Activated CD4-positive, alpha-beta T cell treated with anti-CD3 and anti-CD28 coated beads, Interleukin-2, amount 10 ng/mL, durations not matched to agents 7 days and 5 days (primary cell): ENCODE measurements around the gene AMIGO2. TPM values are rescaled to one million over a fixed set of nuclear protein-coding genes. Genes with fewer than 3 reads are reported as not detected.

ENCODE experiments used
- CTCF ChIA-PET: fragments of 350-600 bp; sonication (Branson Sonifier 250); formaldehyde crosslinking; loops from one replicate; lab custom pipeline; 2021; ENCODE audit warnings: antibody characterized with exemption; lab: Charles Lee
- POLR2A ChIA-PET: fragments of 350-600 bp; sonication (Branson Sonifier 250); formaldehyde crosslinking; loops from one replicate; lab custom pipeline; 2021; ENCODE audit warnings: antibody characterized with exemption; lab: Charles Lee
- DNase-seq: peaks from one replicate; pipeline ENCODE4 v3.0.0-alpha.2; 2020
- H3K27ac Mint-ChIP-seq: one replicate; pipeline ENCODE4 v1.8.0; 2021; ENCODE audit warnings: mild to moderate bottlenecking, moderate library complexity, mixed read lengths
- H3K27me3 Mint-ChIP-seq: one replicate; pipeline ENCODE4 v1.8.0; 2021; ENCODE audit warnings: mixed read lengths
- H3K36me3 Mint-ChIP-seq: one replicate; pipeline ENCODE4 v1.8.0; 2021; ENCODE audit warnings: low read depth, mixed read lengths
- H3K4me1 Mint-ChIP-seq: one replicate; pipeline ENCODE4 v1.8.0; 2021; ENCODE audit warnings: mixed read lengths
- H3K4me3 Mint-ChIP-seq: one replicate; pipeline ENCODE4 v1.8.0; 2021; ENCODE audit warnings: mild to moderate bottlenecking, moderate library complexity, mixed read lengths
- H3K9me3 Mint-ChIP-seq: one replicate; pipeline ENCODE4 v1.8.0; 2021; ENCODE audit warnings: mixed read lengths
- total RNA-seq, 2 experiments: library from RNA; stranded (reverse); gene quantifications; one replicate each; pipeline ENCODE4 v1.2.3, GENCODE V29; 2021

AMIGO2 gene
- total RNA-seq, 2 experiments from 2014 or later: 10.3 to 10.8 TPM

DNA sequence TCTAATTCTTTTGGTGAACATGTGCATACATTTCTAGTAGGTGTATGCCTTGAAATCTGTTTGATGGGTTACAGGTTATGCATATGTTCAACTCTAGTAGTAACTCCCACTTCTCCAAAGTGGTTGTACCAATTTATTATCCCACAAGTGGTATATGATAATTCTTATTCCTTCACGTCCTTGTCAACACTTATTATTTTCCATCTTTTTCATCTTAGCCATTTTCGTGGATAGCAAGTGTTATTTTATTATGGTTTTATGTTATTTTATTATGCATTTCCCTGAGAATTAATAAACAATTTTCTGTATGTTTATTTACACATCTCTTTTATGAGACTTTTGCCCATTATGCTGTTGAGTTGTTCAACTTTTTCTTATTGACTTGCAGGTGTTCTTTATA is 11.2 kb upstream of the AMIGO2 start:
- H3K4me1 Mint-ChIP-seq: peaks cover 23% of the 10 kb centered on the region

DNA sequence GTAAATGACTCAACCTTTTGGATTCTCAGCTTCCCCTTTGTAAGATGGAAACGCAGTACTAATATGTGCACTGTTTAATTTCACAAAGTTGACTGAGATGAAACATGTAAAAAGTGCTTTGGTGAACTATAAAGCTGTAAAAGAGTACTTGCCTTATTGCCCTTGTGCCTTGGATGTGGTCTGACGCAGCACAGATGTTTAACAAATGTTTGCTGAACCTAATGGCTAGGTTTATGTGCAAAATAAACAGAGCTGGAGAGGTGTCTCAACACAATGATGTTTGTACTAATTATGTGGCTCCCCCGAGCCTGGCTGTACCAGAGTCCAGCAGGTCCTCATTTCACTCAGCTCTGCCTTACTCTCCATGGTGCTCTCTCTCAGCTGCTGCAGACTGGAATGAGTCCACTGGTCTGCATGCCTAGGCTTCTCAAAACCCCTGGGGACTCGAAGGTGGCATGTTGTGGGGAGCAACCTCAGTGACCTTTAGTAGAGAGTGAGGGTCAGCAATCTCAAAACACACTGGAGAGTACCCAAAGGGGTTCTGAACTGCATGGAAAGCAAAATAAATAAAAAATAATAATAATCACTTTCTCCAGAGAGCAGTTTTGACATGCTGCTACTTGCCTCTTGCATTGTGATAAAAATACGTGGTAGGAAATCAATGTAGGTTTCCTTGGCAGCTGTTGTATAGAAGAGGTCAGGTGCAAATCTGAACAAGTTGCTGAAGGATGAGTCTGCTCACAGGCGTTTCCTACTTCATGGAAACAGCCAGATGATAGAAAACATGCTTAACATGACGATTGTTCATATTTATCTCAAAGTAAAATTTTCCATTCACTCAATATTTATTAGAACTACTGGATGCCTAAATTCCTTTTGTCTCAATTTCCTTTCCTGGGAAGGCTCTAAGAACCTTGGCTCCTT is 8.5 kb upstream of the AMIGO2 start:
- ChIA-PET POLR2A (no interaction called here), CTCF (interaction anchor here (1.1 kb wide), 1 partner anchor 176 kb away, joined by 3 read pairs; no protein-coding TSS in a partner anchor)
- peaks cover 14% of the 10 kb centered on the region for H3K36me3 Mint-ChIP-seq

More for the DNA sequence above, 11.2 kb upstream of the AMIGO2 start:
- no peak overlapping the region for H3K27ac Mint-ChIP-seq
- CTCF ChIA-PET: no interaction called here
- H3K9me3 Mint-ChIP-seq: peaks cover 11% of the 10 kb centered on the region
- H3K27me3 Mint-ChIP-seq: no peaks in the 10 kb centered on the region
- DNase-seq: no peak
- H3K4me3 Mint-ChIP-seq: no peak overlapping the region
- POLR2A ChIA-PET: no interaction called here
- peaks cover 21% of the 10 kb centered on the region for H3K36me3 Mint-ChIP-seq

DNA sequence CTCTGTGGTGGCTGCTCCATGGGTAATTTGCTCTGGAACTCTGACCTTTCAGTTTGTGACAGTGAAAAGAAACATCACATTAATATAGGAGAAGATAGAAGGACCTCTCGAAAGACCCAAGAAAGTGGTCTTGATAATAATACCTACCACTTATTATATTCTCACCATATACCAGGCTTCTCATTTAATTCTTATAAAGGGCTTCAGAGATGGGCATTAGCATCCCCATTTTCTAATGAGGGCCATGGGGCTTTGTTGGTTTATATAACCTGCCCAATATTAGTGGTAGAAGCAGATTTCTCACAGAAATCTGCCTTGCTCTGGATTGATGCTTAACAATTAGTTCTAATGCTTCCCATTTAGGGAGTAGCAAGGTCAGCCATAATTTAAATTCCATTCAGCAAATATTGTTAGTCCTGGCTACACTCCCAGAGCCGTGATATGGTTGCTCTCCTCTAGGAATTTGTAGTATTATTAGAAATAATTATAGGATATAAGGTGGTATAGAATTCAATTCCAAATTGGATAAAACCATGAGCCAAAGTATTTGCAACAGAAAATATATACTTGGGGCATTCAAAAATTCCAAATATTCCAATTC is 7.4 kb upstream of the AMIGO2 start:
- ChIA-PET POLR2A (no interaction called here), CTCF (interaction anchor here (1.1 kb wide), 2 partner anchors 9 to 177 kb away, joined by 3 read pairs; no protein-coding TSS in a partner anchor)
- Mint-ChIP-seq H3K4me1 (peaks cover 45% of the 10 kb centered on the region), H3K9me3 (peaks cover 11% of the 10 kb centered on the region), H3K27ac (no peak overlapping the region), H3K4me3 (no peak overlapping the region), H3K27me3 (no peaks in the 10 kb centered on the region), H3K36me3 (peaks cover 12% of the 10 kb centered on the region)
- no peak for DNase-seq

More for the DNA sequence above, 8.5 kb upstream of the AMIGO2 start:
- Mint-ChIP-seq H3K27ac (no peak overlapping the region), H3K9me3 (peaks cover 11% of the 10 kb centered on the region), H3K4me1 (peaks cover 34% of the 10 kb centered on the region), H3K4me3 (no peak overlapping the region), H3K27me3 (no peaks in the 10 kb centered on the region)
- DNase-seq: no peak

DNA sequence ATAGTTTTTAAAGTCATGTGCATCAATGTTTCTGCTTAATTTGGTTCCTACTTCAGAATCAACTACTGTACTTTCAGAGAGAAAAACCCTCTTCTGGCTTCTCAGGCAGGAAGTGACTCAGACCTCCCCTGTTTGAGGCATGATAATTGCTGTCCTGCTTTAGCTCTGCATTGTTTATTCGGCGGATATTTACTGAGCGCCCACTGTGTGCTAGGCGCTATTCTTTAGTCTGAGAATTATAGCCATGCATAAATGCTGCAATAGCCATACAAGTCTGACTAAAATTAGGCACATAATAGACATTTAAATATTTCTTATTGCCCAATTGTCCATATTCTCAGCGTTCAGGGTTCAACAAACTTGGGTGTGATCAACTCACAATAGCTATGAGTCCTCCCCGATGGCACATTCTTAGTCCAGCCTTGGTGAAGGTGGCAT is 6.1 kb upstream of the AMIGO2 start:
- no peaks in the 10 kb centered on the region for H3K27me3 Mint-ChIP-seq
- H3K9me3 Mint-ChIP-seq: peaks cover 6% of the 10 kb centered on the region
- H3K4me1 Mint-ChIP-seq: peaks cover 59% of the 10 kb centered on the region
- CTCF ChIA-PET: interaction anchor here (0.7 to 1.1 kb wide), 2 partner anchors 11 to 312 kb away, joined by 3 read pairs; no protein-coding TSS in a partner anchor
- H3K4me3 Mint-ChIP-seq: peak overlapping the region; percentile 10
- peak; percentile 63 for DNase-seq
- H3K36me3 Mint-ChIP-seq: peaks cover 8% of the 10 kb centered on the region
- H3K27ac Mint-ChIP-seq: peak overlapping the region; percentile 55
- POLR2A ChIA-PET: no interaction called here

DNA sequence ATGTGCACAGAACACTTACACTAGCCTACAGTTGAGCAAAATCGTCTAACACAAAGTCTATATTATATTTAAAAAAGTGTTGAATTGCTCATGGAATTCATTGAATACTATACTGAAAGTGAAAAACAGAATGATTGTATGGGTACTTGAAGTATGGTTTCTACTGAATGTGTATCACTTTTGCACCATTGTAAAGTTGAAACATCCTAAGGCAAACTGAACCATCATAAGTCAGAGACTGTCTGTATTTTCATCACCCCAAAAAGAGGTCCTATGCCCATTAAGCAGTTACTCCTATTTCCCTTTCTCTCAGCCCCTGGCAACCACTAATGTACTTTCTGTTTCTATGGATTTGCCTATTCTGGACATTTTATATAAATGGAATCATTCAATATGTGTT is 4.4 kb upstream of the AMIGO2 start:
- peaks cover 6% of the 10 kb centered on the region for H3K36me3 Mint-ChIP-seq
- no peaks in the 10 kb centered on the region for H3K9me3 Mint-ChIP-seq
- H3K4me1 Mint-ChIP-seq: peaks cover 63% of the 10 kb centered on the region
- ChIA-PET POLR2A (interaction anchor here (0.6 kb wide), 1 partner anchor 263 kb away, joined by 3 read pairs; no protein-coding TSS in a partner anchor), CTCF (interaction anchor here (1.0 to 2.3 kb wide), 3 partner anchors 12 to 224 kb away, joined by 3 to 8 read pairs (median 4); no protein-coding TSS in a partner anchor)
- peak overlapping the region; percentile 17 for H3K27ac Mint-ChIP-seq
- no peak overlapping the region for H3K4me3 Mint-ChIP-seq
- no peaks in the 10 kb centered on the region for H3K27me3 Mint-ChIP-seq
- no peak for DNase-seq

DNA sequence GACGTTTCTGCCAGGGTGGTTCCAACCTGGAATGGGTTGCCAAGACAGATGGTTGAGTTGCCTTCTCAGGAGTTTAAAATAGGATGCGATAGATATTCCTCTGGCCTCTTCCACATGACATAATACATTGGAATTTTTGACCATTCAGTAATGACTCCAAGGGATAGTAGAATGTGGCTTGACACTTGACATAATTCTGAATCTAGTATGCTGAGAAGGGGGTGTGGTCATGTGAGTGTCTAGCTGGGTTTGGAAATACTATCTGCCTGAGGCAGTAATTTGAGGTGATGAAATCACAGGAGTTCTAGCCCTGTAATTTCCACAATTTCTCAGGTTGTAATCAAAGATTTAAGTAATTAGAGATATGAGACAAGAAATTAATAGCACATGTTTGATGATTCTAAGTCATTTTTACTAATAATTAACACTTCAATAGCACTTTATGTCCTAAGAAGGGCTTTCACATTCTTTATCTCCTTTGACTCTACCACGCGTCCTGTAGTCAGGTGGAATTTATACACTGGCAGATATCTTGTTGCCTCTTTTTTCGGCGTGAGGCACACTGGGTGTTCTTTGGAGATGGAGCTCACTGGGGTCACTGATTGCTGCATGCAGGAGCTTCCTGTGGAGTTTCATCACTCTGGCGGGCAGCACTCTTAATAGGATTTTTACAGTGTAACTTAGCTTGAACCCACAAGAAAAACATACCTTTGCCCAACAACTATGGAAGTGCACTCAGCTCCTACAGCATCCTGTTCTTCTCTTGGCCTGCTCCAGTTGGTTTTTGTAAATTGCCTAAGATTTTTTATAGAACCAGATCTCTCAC is 3.2 kb upstream of the AMIGO2 start:
- H3K4me1 Mint-ChIP-seq: peaks cover 74% of the 10 kb centered on the region
- CTCF ChIA-PET: interaction anchor here (0.9 to 2.3 kb wide), 4 partner anchors 11 to 314 kb away, joined by 3 to 8 read pairs (median 4); no protein-coding TSS in a partner anchor
- H3K27me3 Mint-ChIP-seq: no peaks in the 10 kb centered on the region
- peak overlapping the region; percentile 42 for H3K27ac Mint-ChIP-seq
- no peak overlapping the region for H3K4me3 Mint-ChIP-seq
- no peak for DNase-seq
- no peaks in the 10 kb centered on the region for H3K9me3 Mint-ChIP-seq
- POLR2A ChIA-PET: interaction anchor here (0.9 kb wide), 1 partner anchor 124 kb away, joined by 4 read pairs; no protein-coding TSS in a partner anchor
- peaks cover 7% of the 10 kb centered on the region for H3K36me3 Mint-ChIP-seq

DNA sequence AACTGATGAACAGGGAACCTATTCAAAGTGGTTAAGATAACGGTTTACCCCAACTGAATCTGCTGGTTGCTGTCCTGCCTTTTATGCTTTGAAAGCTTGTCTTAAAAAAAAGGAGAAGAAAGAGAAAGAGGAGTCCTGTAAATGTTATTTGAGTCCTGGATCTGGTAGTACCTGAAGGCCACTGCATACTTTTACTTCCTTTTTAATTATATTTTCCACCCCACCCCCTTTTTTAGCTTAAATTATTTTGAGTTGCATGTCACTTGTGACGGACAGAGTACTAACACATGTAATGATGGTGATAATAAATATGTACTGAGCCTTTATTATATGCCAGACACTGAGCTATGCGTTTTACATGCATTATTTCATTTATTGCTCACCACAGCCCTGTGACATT is 2.5 kb upstream of the AMIGO2 start:
- Mint-ChIP-seq H3K36me3 (peaks cover 14% of the 10 kb centered on the region), H3K27ac (peak overlapping the region; percentile 57), H3K4me3 (no peak overlapping the region), H3K27me3 (no peaks in the 10 kb centered on the region), H3K9me3 (no peaks in the 10 kb centered on the region), H3K4me1 (peaks cover 80% of the 10 kb centered on the region)
- DNase-seq: no peak
- ChIA-PET POLR2A (no interaction called here), CTCF (interaction anchor here (0.9 to 2.3 kb wide), 4 partner anchors 10 to 326 kb away, joined by 3 to 8 read pairs (median 4); no protein-coding TSS in a partner anchor)

DNA sequence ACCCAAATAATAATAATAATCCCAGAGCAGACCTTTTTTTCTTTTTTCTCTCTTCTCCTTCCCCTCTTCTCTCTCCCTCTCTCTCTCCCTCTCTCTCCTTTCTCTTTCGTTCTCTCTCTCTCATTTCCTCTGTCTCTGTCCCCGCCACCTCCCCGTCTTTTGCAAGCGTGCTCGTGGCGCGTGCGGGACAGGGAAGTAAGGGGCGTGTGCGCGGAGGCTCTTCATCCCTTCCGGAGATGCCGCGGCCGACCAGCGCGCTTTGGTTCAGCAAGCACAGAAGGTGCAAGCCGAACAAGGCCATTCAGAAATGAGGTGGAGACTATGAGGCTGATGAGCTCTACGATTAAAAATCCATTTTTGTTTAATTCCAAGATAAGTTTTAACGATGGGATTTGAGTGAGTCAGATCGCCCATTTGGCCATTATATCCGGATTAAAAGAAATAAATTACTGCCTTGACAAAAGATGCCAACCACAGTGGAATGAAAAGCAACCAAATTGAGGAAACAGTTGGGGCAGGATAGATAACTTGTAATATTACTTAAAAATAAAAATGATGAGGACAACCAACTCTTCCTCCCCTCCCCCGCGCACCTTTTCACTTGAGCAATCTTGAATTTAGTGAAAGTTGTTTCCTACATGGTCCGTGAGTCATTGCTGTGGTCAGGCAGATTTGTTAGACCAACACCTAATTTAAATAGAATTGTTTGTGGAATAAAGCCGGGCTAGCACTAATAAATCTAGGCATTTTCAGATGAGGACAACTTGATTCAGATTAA is 1.2 kb upstream of the AMIGO2 start:
- Mint-ChIP-seq H3K9me3 (no peaks in the 10 kb centered on the region), H3K27ac (peak overlapping the region; percentile 95), H3K4me3 (peak overlapping the region; percentile 88), H3K27me3 (no peaks in the 10 kb centered on the region), H3K36me3 (peaks cover 17% of the 10 kb centered on the region), H3K4me1 (peaks cover 83% of the 10 kb centered on the region)
- POLR2A ChIA-PET: interaction anchor here (0.6 kb wide), 1 partner anchor 936 kb away, joined by 3 read pairs; no protein-coding TSS in a partner anchor
- peak; percentile 68 for DNase-seq
- CTCF ChIA-PET: interaction anchor here (1.1 to 2.4 kb wide), 2 partner anchors 10 to 345 kb away, joined by 4 to 16 read pairs; no protein-coding TSS in a partner anchor

DNA sequence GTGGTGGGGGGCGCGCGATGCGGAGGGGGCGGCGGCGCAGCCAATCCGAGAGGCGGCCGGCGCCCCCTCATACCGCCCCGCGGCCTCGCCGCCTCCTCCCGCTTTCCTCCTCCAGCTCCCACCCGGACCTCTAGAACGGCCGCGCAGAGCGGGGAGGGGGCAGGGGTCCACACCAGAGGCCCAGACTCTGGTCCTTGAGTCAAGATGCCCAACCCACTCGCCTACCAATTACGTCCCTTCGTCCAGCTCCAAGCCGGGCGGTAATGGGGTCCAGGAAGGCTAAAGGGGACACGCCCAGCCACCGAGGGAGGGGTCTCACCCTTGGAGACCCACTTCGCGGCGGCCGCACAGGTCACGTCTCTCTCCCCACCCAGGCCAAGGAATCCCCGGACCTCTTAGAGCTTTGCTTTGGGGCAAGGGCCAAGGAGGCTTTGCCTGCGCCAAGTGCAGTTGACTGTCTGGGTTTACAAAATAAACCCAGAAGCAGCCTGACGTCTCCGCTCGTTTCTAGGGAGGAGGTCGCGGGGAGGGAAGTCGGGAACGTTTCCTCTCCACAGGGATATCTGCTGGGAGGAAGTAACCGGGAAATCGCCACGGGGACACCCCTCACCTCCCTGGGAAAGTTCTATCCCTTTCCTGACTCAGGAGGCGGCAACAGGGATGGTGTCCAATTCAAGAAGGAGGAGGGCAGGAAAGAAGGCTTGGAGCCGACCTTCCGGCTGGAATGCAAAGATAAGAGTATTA is 394 bp upstream of the AMIGO2 start:
- Mint-ChIP-seq H3K27ac (peak overlapping the region; percentile 95), H3K4me1 (peaks cover 75% of the 10 kb centered on the region), H3K27me3 (no peaks in the 10 kb centered on the region), H3K4me3 (peak overlapping the region; percentile 88), H3K9me3 (no peaks in the 10 kb centered on the region), H3K36me3 (peaks cover 20% of the 10 kb centered on the region)
- CTCF ChIA-PET: interaction anchor here (1.1 to 2.6 kb wide), 5 partner anchors 10 to 346 kb away, joined by 4 to 16 read pairs (median 8); no protein-coding TSS in a partner anchor
- DNase-seq: peak; percentile 35
- POLR2A ChIA-PET: interaction anchor here (0.6 kb wide), 1 partner anchor 937 kb away, joined by 3 read pairs; no protein-coding TSS in a partner anchor

DNA sequence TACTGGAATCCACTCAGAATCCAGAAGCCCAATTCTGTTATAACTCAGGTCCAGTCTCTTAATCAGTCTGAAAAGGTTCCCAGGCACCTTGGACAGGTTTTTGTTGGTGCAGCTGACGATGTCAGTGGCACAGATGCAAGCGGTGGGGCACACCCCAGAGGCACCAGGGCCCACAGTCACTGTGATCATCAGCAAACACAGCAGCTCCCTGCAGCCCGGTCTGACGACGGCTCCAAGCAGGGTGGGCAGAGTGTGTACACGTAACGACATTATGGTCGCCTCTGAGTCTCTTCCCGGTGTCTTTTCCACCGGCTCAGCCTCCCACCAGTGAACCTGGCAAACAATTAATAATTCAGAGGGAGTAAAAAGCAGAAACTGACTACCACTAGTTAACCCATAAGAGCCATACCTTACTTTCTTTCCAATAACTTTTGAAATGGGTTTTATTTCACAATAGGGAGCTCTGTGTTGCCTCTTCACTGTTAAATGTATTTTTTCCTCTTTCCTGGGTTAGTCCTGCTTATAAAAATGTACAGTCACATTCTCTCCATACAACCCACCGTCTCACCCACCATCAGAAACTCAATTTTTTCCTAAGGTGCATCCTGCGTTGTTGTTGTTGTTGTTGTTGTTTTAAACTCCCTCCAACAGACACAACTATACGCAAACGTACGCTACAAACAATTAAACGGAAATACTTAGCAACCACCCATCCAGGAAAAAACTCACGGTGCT is 859 bp downstream of the AMIGO2 start:
- ChIA-PET CTCF (interaction anchor here (0.7 to 2.6 kb wide), 7 partner anchors 8 to 319 kb away, joined by 3 to 16 read pairs (median 7); no protein-coding TSS in a partner anchor), POLR2A (interaction anchor here (0.6 to 0.7 kb wide), 3 partner anchors 138 to 921 kb away, joined by 3 to 5 read pairs (median 3); no protein-coding TSS in a partner anchor)
- peak overlapping the region; percentile 88 for H3K27ac Mint-ChIP-seq
- peak overlapping the region; percentile 86 for H3K4me3 Mint-ChIP-seq
- no peaks in the 10 kb centered on the region for H3K27me3 Mint-ChIP-seq
- no peaks in the 10 kb centered on the region for H3K9me3 Mint-ChIP-seq
- H3K4me1 Mint-ChIP-seq: peaks cover 63% of the 10 kb centered on the region
- H3K36me3 Mint-ChIP-seq: peaks cover 20% of the 10 kb centered on the region
- DNase-seq: peak; percentile 49
